ENCODE results near the gene INSYN1.
A peak's percentile ranks its signal among the peaks of the same experiment; 100 is the strongest.

The INSYN1 gene

DNA sequence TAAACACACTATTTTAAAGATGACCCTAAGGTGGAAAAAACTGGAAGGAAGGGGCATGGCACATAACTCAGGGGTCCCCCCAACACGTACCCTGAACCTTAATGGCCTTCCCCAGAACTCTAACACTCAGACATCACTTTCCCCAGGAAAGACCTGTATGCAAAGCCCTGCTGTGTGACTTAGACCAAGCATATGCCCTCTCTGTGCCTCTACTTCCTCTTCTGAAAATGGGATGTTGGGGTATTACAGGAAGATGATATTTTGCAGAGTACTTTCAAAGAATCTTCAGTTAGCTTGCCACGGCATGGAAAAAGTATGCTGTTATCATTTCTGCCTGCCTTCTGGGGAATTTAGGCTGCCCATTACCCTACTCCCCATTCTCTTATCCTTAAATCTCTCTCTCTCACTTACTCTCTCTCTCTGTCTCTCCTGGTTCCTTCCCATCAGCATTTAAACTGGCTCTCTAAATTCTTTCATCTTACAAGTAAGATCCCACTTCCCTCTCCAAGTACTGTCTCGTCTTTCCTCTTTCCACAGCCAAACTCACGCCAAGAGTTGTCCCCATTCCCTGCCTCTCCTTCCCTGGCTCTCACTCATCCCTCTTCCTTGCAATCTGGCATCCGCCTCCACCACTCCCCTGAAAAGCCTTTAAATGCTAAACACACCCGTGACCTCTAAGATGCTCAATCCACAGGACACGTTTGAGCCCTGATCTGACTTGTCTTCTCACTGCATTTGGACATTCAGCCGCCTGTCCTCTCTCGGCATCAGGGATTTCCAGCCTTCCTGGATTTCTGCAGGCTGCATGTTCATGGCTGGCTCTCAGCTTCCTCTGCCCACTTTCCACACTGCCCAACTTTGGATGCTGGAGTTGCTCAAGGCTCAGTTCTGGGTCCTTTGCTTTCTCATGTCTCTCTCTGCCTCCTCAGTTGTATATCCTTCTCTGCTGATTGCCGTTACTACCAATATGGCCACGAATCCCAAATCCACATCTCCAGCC, 7.5 kb upstream of the INSYN1 start:
- Histone ChIP-seq H3K36me3 (no peaks in the 10 kb centered on the region), H3K4me3 (no peak overlapping the region), H3K27ac (no peak overlapping the region), H4K20me1 (no peaks in the 10 kb centered on the region; a peak in 1 of 22 replicates), H3K4me1 (peaks cover 0 to 6% (median 0%) of the 10 kb centered on the region in 10 experiments; a peak in 3 of 20 replicates), H3K9me3 (replicated peaks in 1 of 11) (no peaks in the 10 kb centered on the region), H3K9ac (no peak overlapping the region), H3K4me2 (no peak overlapping the region), H3K27me3 (peaks cover 5 to 28% (median 17%) of the 10 kb centered on the region in 11 experiments; a peak in 15 of 22 replicates)
- no peak for TF ChIP-seq Cebpa-rat (IDR thresholded peaks at IDR 0.05)

DNA sequence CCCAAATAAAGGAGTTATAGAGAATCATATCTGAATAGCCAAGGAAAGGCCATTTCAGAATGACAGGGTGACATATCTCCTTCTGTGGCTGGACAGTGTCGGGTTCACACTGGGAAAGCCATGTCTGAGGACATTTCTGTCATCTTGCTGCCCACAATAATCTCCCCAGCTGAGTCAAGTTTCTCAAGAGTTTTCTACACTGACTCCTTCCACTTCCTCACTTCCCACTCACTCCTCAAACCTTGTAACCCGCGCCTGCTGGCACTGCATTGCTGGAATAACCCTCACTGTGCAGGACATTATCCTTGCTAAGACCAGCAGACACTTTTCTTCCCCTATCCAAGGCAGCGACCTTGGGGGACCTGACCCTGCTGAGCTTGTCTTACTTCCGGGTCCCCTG, 5.3 kb upstream of the INSYN1 start:
- Histone ChIP-seq H3K27ac (no peak overlapping the region), H3K4me2 (peak overlapping the region in 1 of 11 experiments; percentile 40; a peak in 1 of 22 replicates), H4K20me1 (peaks cover 0 to 8% (median 0%) of the 10 kb centered on the region in 11 experiments; a peak in 8 of 22 replicates), H3K4me1 (peaks cover 0 to 11% (median 0%) of the 10 kb centered on the region in 10 experiments; a peak in 1 of 20 replicates), H3K9me3 (replicated peaks in 1 of 11) (no peaks in the 10 kb centered on the region), H3K4me3 (no peak overlapping the region), H3K27me3 (peaks cover 22 to 50% (median 38%) of the 10 kb centered on the region in 11 experiments), H3K9ac (no peak overlapping the region), H3K36me3 (no peaks in the 10 kb centered on the region)
- no peak for TF ChIP-seq Cebpa-rat (IDR thresholded peaks at IDR 0.05)

DNA sequence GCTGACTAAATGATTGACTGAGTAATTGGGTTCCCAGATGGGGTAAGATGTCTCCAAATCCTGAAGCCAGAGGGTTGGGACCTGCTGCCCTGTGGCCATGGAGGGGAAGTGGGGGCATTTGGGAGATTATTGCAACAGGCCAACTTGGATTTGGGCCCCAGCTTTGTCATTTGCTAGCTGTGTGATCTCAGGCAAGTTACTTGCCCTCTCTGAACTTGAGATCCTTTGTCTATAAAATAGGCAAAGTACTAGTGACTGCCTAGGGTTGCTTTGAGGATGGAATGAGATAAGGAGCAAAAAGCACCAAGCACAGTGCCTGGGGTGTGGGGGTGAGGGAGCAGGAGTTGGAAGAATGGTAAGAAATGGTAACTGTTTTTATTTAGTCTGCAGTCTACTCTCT, 4.4 kb upstream of the INSYN1 start:
- no peak for TF ChIP-seq Cebpa-rat (IDR thresholded peaks at IDR 0.05)
- Histone ChIP-seq H3K4me3 (no peak overlapping the region), H3K27ac (no peak overlapping the region), H3K9ac (no peak overlapping the region), H3K27me3 (peaks cover 31 to 59% (median 47%) of the 10 kb centered on the region in 11 experiments), H3K9me3 (replicated peaks in 1 of 11) (no peaks in the 10 kb centered on the region), H3K4me2 (no peak overlapping the region), H3K4me1 (peaks cover under 1 to 11% (median 1%) of the 10 kb centered on the region in 10 experiments; a peak in 12 of 20 replicates), H4K20me1 (peaks cover 0 to 10% (median 4%) of the 10 kb centered on the region in 11 experiments; a peak in 15 of 22 replicates), H3K36me3 (no peaks in the 10 kb centered on the region)

DNA sequence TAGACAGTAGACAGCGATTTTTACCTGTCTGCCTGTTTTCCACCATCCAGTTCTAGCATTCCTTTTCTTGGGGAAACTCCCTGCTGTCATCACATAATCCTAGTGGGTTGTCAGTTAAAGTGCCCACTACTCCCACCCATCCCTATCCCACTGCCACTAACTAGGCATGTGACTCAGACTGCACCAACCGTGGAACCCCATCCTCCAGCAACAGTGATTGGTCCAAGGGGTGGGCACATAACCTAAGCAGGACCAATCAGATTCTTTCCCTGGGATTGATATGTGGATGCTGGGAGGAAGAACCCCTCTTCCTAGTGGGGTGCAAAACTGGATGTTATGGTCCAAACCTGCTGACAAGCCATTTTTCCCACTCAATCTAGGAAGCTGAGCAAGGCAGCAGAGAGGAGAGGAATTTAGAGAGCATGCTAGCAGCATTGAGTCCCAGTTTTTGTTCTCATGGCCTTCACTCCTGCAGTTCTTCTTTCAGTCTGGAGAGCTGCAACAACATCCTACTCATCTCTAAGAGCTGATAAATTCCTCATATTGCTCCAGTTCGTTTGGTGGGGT, 3.9 kb upstream of the INSYN1 start:
- H3K4me1 ChIP-seq: peaks cover 5 to 17% (median 7%) of the 10 kb centered on the region in 10 experiments; a peak in 15 of 20 replicates
- H3K27me3 ChIP-seq: peaks cover 37 to 64% (median 53%) of the 10 kb centered on the region in 11 experiments
- TF ChIP-seq Cebpa-rat (IDR thresholded peaks at IDR 0.05): no peak
- H3K27ac ChIP-seq: no peak overlapping the region
- H3K36me3 ChIP-seq: no peaks in the 10 kb centered on the region
- H3K9me3 ChIP-seq (replicated peaks in 1 of 11): no peaks in the 10 kb centered on the region
- no peak overlapping the region for H3K4me2 ChIP-seq
- no peak overlapping the region for H3K9ac ChIP-seq
- no peak overlapping the region for H3K4me3 ChIP-seq
- H4K20me1 ChIP-seq: peaks cover 0 to 16% (median 9%) of the 10 kb centered on the region in 11 experiments; a peak in 15 of 22 replicates

DNA sequence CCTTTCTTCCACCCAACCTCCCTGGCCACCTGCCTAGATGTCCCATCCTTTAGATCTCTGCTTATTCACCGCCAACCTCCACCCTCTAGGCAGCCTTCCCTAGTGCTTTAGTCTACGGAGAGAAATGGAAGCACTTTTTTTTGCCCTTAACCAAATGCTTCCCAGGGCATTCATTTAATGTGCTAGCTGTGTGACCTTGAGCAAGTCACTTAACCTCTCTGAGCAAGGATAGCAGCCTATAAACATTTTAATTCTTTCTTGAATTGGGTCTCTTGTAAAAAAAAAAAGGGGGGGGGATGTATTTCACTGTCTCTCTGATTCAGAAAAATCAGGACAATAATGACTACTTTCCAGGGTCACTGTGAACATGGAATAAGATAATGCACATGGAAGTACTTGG, 3.2 kb upstream of the INSYN1 start:
- Histone ChIP-seq H3K4me1 (peaks cover 7 to 18% (median 9%) of the 10 kb centered on the region in 10 experiments; a peak in 15 of 20 replicates), H3K27ac (no peak overlapping the region), H4K20me1 (peaks cover 0 to 18% (median 12%) of the 10 kb centered on the region in 11 experiments; a peak in 15 of 22 replicates), H3K4me2 (no peak overlapping the region), H3K9me3 (replicated peaks in 1 of 11) (no peaks in the 10 kb centered on the region), H3K4me3 (no peak overlapping the region), H3K9ac (no peak overlapping the region), H3K27me3 (peaks cover 43 to 71% (median 59%) of the 10 kb centered on the region in 11 experiments), H3K36me3 (no peaks in the 10 kb centered on the region)
- no peak for TF ChIP-seq Cebpa-rat (IDR thresholded peaks at IDR 0.05)

DNA sequence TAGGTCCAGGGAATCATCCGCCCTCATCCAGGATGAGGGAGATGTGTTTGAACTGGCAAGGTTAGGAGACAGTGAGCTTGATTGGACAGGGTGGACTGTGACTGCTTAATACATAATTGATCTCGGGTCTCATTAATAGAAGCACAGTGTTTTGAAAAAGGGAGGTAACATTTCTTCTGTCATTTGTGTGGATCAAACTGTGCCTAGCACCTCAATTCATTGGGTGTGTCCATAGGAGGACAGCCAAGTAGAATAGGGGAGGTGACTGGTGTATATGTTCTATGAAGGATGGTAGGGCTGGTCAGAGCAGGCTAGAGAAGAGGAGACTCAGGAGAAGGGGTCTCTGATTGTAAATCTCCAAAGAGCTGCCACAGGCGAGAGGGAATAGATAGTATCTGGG, 2.8 kb upstream of the INSYN1 start:
- no peak overlapping the region for H3K27ac ChIP-seq
- H3K4me1 ChIP-seq: peaks cover 7 to 18% (median 10%) of the 10 kb centered on the region in 10 experiments; a peak in 15 of 20 replicates
- no peak for TF ChIP-seq Cebpa-rat (IDR thresholded peaks at IDR 0.05)
- no peak overlapping the region for H3K4me3 ChIP-seq
- peaks cover 47 to 75% (median 63%) of the 10 kb centered on the region in 11 experiments for H3K27me3 ChIP-seq
- no peaks in the 10 kb centered on the region for H3K9me3 ChIP-seq (replicated peaks in 1 of 11)
- no peaks in the 10 kb centered on the region for H3K36me3 ChIP-seq
- H3K4me2 ChIP-seq: no peak overlapping the region
- H3K9ac ChIP-seq: no peak overlapping the region
- H4K20me1 ChIP-seq: peaks cover 0 to 23% (median 15%) of the 10 kb centered on the region in 11 experiments; a peak in 16 of 22 replicates

DNA sequence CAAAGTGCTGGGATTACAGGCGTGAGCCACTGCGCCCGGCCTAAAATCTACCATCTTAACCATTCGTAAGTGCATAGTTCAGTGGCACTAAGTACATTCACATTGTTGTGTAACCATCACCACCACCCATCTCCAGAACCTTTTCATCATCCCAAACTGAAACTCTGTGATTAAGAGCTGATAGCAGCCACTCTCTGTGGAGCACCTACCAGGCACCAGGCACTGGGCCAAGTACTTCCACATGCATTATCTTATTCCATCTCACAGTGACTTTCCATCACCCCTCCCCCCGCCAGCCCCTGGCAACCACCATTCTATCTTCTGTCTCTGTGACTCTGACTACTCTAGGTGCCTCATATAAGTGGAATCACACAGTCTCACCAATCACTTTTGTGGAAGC, 2.3 kb upstream of the INSYN1 start:
- Histone ChIP-seq H3K4me3 (no peak overlapping the region), H3K27me3 (peaks cover 52 to 80% (median 68%) of the 10 kb centered on the region in 11 experiments), H3K36me3 (no peaks in the 10 kb centered on the region), H4K20me1 (peaks cover 0 to 27% (median 18%) of the 10 kb centered on the region in 11 experiments; a peak in 16 of 22 replicates), H3K27ac (no peak overlapping the region), H3K4me1 (peaks cover 7 to 18% (median 10%) of the 10 kb centered on the region in 10 experiments; a peak in 15 of 20 replicates), H3K4me2 (no peak overlapping the region), H3K9me3 (replicated peaks in 1 of 11) (no peaks in the 10 kb centered on the region), H3K9ac (no peak overlapping the region)
- no peak for TF ChIP-seq Cebpa-rat (IDR thresholded peaks at IDR 0.05)

DNA sequence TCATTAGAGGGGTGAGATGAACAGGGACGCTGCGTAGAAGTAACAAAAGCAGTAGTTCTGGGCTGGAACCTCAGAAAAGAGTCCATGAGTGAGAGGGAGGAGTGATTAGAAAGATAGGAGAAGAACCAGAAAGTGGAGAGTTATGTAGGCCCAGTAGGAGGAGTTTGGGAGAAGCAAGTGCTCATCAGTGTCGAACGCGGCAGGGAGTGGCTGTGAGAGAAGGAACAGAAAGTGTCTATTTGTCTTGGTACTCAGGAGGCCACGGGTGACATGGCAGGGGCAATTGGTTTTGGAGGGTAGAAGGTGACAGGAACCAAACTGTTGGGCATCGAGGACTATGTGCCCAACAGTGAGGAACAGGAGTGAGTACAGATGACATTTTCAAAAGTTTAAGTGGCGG, 1.3 kb upstream of the INSYN1 start:
- H3K9ac ChIP-seq: no peak overlapping the region
- H3K36me3 ChIP-seq: no peaks in the 10 kb centered on the region
- H3K4me3 ChIP-seq: no peak overlapping the region
- TF ChIP-seq Cebpa-rat (IDR thresholded peaks at IDR 0.05): no peak
- H3K27me3 ChIP-seq: peaks cover 62 to 90% (median 78%) of the 10 kb centered on the region in 11 experiments
- H3K9me3 ChIP-seq (replicated peaks in 1 of 11): no peaks in the 10 kb centered on the region
- H4K20me1 ChIP-seq: peaks cover 0 to 33% (median 19%) of the 10 kb centered on the region in 11 experiments; a peak in 16 of 22 replicates
- no peak overlapping the region for H3K4me2 ChIP-seq
- no peak overlapping the region for H3K27ac ChIP-seq
- H3K4me1 ChIP-seq: peaks cover 7 to 18% (median 10%) of the 10 kb centered on the region in 10 experiments; a peak in 15 of 20 replicates

DNA sequence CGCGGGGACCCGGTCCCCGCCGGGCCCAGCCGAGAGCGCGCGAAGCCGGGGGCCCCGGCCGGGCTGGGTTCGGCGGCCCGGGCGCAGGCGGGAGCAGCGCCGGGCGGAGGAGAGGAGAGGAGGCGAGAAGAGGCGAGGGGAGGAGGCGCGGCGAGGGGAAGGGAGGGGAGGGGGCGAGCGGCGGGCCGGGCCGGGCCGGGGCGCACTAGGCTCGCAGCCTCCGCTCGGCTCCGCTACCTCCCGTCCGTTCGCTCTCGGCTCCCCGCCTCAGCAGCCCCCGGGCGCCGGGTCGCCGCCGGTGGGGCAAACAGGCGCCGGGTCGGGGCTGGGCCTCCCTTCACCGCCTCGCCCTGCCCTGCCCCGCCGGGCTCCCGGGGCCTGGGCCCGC, 351 bp downstream of the INSYN1 start:
- H3K27me3 ChIP-seq: peaks cover 66 to 98% (median 82%) of the 10 kb centered on the region in 11 experiments
- no peak overlapping the region for H3K27ac ChIP-seq
- H3K4me1 ChIP-seq: peaks cover 7 to 13% (median 10%) of the 10 kb centered on the region in 10 experiments; a peak in 15 of 20 replicates
- H3K9me3 ChIP-seq (replicated peaks in 1 of 11): no peaks in the 10 kb centered on the region
- no peak for TF ChIP-seq Cebpa-rat (IDR thresholded peaks at IDR 0.05)
- H4K20me1 ChIP-seq: peaks cover 0 to 33% (median 19%) of the 10 kb centered on the region in 11 experiments; a peak in 16 of 22 replicates
- peak overlapping the region; percentile 57 to 70 (median 62) for H3K4me3 ChIP-seq
- no peaks in the 10 kb centered on the region for H3K36me3 ChIP-seq
- peak overlapping the region; percentile 96 to 99 (median 98) for H3K4me2 ChIP-seq
- peak overlapping the region; percentile 19 to 68 (median 58); a peak in 18 of 22 replicates for H3K9ac ChIP-seq
